Umbilical cord (tissue), 2 donors: ENCODE measurements around the gene SPSB3. TPM values are rescaled to one million over a fixed set of nuclear protein-coding genes. Genes with fewer than 3 reads are reported as not detected.

Experiments
- DNase-seq: peaks from one replicate; pipeline ENCODE4 v3.0.0-alpha.2; 2015; ENCODE audit warnings: low spot score
- total RNA-seq: library from RNA; depleted of rRNA; stranded (reverse); fragments of >200 nt; gene quantifications from one replicate; pipeline ENCODE4 v1.2.3, GENCODE V29; 2014; ENCODE audit warnings: low replicate concordance; ENCODE audit not compliant: insufficient read depth

The SPSB3 gene
- total RNA-seq, 1 donor from 2014 or later = 37.6 TPM

GRCh38 chr16:1763521-1764511, 18.6 kb downstream of the SPSB3 start:
- no peak for DNase-seq

DNA sequence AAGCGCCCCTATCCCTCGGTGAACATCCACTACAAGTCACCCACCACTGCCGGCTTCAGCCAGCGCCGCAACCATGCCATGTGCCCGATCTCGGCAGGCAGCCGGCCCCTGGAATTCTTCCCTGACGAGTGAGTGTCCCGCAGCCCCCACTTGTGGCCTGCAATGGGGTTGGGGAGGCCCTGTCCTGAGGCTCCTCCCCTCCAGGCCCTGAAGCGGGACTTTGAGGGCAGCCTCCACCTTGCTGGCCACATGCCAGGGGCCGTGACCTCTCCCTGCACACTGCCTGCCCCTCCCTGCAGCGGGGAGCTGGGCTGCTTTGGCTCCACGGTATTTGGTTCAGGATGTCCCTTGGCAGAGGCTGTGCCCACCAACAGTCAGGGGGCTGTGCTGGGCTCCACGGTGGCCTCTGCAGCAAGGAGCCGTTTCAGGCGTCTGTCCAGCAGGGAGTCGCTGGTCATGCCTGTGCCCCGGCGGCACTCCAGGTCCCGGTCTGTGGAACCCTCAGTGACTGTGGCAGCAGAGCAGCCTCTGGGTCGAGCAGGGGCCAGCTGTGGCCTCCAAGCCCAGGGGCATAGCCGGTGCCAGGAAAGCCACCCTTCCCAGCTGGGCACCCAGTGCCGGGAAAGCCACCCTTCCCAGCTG, 19.4 kb downstream of the SPSB3 start:
- DNase-seq = no peak

- no peak for DNase-seq
Observed at GRCh38 chr16:1762196-1762878, 20.0 kb downstream of the SPSB3 start.

DNA sequence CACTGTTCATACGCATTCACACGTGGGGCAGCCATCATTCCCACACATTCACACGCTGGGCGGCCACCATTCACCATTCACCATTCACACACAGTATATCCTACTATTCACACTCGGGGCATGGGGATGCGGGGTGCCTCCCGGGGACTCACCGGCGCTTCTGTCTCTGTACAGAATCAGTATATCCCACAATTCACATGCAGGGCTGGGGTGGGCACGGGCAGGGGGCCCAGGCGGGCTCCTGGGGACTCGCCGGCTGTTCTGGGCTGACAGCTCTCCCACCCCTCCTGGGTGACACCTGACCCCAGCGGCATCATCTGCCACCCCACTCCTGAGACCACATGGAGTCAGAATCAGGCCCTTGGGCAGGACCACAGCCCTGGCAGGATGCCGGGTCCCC, 20.6 kb downstream of the SPSB3 start:
- DNase-seq = no peak

- DNase-seq = no peak
Observed at GRCh38 chr16:1760911-1761310, 21.5 kb downstream of the SPSB3 start.

DNA sequence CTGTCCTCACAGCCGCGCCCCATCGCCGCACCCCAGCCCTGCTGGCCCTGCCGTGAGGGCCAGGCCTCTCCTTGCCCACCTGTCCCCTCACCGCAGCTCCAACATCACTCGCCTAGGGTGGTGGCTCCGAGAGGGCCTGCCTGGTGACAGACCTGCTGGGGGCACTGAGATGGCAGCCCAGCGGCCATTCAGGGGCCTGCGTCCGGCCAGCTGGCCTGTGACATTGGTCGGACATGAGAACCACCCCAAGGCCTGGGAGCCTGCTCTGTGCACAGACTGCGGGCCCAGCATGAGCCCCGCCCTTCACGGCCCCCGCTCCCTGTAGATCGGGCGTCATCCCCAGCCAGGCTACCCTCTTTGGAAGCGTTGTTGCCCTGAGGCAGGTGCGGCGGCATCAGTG, 22.9 kb downstream of the SPSB3 start:
- DNase-seq = no peak

DNA sequence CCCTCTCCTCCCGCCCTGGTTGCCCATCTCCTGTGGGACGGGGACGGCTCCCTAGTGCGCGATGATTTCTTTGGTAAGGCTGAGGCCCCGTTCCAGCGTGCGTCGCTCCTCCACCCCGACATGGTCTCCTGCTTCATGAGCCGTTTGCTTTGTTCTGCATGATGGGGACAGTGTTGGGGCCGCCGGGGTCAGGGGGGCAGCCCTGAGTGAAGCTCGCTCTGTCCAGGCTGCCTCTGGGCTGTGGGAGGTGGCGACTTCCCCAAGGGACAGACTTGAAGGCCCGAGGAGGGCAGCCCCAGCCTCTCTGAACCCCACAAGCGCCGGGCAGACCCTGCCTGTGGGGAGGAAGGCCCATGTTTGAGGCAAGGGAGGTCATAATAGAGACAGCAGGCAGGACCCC, 23.4 kb downstream of the SPSB3 start:
- DNase-seq = no peak

DNA sequence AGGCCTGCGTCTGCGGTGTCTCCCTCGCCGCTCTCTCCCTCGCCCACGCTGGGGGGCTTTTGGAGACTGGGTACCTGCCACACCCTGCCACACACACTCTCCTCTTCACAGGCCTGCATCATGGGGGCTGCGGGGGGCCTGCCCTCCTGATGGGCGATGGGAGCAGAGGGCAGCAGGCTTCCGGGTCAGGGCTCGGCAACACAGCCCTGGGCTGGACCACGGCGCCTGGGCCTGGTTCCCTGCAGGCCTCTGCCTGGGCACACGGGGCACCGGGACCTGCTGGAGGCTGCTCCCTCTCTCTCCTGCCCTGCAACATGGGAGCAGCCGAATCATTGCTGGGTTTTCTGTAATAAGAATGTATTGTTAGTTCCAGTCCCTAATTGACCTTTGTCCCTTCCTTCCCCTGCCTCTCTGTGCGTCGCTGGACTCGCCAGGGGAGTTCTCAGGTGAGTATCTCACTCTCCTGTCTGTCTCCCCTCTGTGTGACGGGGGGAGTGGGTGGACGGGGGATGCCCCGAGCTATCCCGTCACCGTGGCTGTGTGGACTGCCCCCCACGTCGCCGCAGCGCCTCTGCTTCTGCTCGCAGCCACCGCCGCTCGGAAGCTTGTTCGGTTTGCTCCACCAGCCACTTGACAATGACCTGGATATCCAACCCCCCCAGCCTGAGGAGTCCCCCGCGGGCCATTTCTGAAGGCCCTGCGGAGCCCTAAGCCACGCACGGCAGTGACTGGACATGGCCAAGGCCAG, 24.5 kb downstream of the SPSB3 start:
- DNase-seq = no peak

DNA sequence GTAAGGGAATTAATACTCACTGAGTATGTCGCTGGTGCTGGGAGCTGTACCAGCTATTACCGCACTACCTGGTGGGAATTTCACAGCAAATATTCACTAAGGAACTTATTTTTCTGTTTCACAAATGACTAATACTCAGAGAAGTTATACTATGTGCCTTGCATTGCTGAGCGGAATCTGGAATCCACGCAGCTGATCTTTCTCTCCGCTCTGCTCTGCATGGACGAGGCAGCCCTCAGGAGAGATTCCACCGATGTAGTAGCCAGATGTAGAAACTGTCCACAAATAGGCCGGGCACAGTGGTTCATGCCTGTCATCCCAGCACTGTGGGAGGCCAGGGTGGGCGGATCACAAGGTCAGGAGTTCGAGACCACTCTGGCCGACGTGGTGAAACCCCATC, 28.2 kb downstream of the SPSB3 start:
- no peak for DNase-seq

- DNase-seq = no peak
Observed at GRCh38 chr16:1752853-1753252, 29.5 kb downstream of the SPSB3 start.

- DNase-seq = no peak
Observed at GRCh38 chr16:1751946-1752345, 30.4 kb downstream of the SPSB3 start.

DNA sequence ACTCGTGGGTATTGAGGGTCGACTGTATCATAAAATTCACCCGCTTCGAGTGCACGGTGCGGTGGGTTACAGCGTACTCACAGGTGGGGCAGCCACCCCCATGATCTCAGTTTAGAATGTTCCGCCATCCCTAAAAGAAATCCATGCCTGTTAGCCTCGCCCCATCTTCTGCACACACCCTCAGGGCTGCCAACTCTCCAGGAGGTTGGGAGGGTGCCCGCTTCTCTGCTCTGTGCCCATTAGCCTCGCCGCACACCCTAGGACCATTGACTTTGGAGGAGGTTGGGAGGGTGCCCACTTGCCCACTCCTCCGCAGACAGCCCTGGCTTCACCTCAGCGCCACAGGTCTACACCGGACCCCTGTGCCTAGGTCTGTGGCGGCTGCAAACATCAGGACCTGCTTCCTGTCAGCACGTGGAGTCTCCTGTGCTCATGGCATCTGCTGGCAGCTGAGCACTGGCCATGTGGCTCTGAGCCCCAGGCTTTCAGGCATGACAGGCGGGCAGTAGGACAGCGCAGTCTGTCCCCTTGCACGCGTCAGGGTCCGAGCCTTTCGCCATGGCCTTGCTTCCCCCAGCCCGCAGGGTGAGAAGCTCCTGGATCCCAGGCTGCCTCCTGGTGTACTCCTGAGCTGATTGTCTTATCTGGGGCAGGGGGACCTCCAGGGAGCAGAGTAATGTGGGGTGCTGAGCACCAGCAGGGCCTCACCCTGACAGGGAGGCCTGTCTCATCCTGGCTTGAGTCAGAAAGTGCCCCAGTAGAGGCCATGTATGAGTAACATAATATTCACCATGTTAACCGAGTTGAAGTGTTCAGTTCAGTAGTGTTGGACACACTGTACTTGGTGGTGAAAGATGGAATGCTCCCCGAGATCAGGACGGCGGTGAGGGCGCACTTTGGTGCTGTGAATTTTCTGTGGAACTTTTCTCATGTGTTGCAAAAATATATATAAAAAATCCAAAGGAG, 32.9 kb downstream of the SPSB3 start:
- no peak for DNase-seq

GRCh38 chr16:1747934-1748333, 34.4 kb downstream of the SPSB3 start:
- no peak for DNase-seq

- no peak for DNase-seq
Observed at GRCh38 chr16:1746693-1747195, 35.6 kb downstream of the SPSB3 start.

- DNase-seq = no peak
Observed at GRCh38 chr16:1745900-1746692, 36.3 kb downstream of the SPSB3 start.

- DNase-seq = no peak
Observed at GRCh38 chr16:1745181-1745899, 37.0 kb downstream of the SPSB3 start.

GRCh38 chr16:1744338-1744840, 38.0 kb downstream of the SPSB3 start:
- DNase-seq = no peak
